Body of pancreas (tissue), 4 donors: ENCODE data around the gene PRRT2. TPM values are rescaled to one million over a fixed set of nuclear protein-coding genes. Genes with fewer than 3 reads are reported as not detected.

Experiments
- ATAC-seq: fragments of 150-250 bp; one replicate; pipeline ENCODE4 v1.9.1; 2016
- DNase-seq, 4 donors: peaks; one replicate each; pipeline ENCODE4 v3.0.0-alpha.2; 2019
- H3K27ac ChIP-seq, 4 donors: fragments of 200-600 bp; sonication (generic); 1 replicate in 3 of 4; 2 replicates in 1 of 4; pipeline versions ENCODE4 v1.5.1 to v1.6.1; 2016 to 2019; ENCODE audit warnings: mild to moderate bottlenecking in 1 of 4, mixed read lengths in 1 of 4, moderate library complexity in 1 of 4
- H3K27me3 ChIP-seq, 2 donors: fragments of 200-600 bp; sonication (generic); one replicate each; pipeline ENCODE4 v1.6.0; 2016; ENCODE audit warnings: mild to moderate bottlenecking in 1 of 2
- H3K36me3 ChIP-seq, 2 donors: fragments of 200-600 bp; sonication (generic); replicated peaks in 1 of 2; 2 replicates each; pipeline ENCODE4 v1.5.1; 2016; ENCODE audit warnings: low read depth in 2 of 2; ENCODE audit not compliant: insufficient read depth in 1 of 2
- H3K4me1 ChIP-seq: fragments of 200-600 bp; sonication (generic); one replicate; pipeline ENCODE4 v1.6.0; 2016
- H3K4me3 ChIP-seq, 2 donors: fragments of 200-600 bp; sonication (generic); 1 replicate in 1 of 2; 2 replicates in 1 of 2; pipeline ENCODE4 v1.5.1; 2016 to 2019
- H3K9me3 ChIP-seq, 3 donors: fragments of 200-600 bp; sonication (generic); 1 replicate in 2 of 3; 2 replicates in 1 of 3; pipeline ENCODE4 v1.5.1; 2016
- POLR2A ChIP-seq, 3 donors: fragments of 450-650 bp; IDR thresholded peaks; one replicate each; pipeline ENCODE4 v1.6.1; 2016; ENCODE audit warnings: antibody characterized with exemption in 3 of 3, mild to moderate bottlenecking in 2 of 3
- WGBS, 2 donors: methylation state at CpG; one replicate each; pipeline ENCODE4 v1.1.5; 2017; 5-methylcytosine and 5-hydroxymethylcytosine counted together
- intact Hi-C: fragments of 100-400 bp; cut with DNase I; formaldehyde crosslinking; loops from one replicate; pipeline ENCODE4 v1.15.1; 2023
- total RNA-seq, 2 donors: library from RNA; depleted of rRNA; stranded (reverse); fragments of >200 nt; gene quantifications; one replicate each; pipeline ENCODE4 v1.1.0, GENCODE V29; 2016
- TF ChIP-seq, protein P1 (sequence below), 7 experiments: fragments of 450-650 bp in 4 of 7; fragments of 200-600 bp in 3 of 7; sonication (generic) in 3 of 7; IDR thresholded peaks; one replicate each; pipeline ENCODE4 v1.5.1; 2016 to 2019; ENCODE audit warnings: antibody characterized with exemption in 7 of 7

PRRT2 gene
- total RNA-seq, 2 donors from 2014 or later, result 1.0 TPM; not detected in 1

DNA sequence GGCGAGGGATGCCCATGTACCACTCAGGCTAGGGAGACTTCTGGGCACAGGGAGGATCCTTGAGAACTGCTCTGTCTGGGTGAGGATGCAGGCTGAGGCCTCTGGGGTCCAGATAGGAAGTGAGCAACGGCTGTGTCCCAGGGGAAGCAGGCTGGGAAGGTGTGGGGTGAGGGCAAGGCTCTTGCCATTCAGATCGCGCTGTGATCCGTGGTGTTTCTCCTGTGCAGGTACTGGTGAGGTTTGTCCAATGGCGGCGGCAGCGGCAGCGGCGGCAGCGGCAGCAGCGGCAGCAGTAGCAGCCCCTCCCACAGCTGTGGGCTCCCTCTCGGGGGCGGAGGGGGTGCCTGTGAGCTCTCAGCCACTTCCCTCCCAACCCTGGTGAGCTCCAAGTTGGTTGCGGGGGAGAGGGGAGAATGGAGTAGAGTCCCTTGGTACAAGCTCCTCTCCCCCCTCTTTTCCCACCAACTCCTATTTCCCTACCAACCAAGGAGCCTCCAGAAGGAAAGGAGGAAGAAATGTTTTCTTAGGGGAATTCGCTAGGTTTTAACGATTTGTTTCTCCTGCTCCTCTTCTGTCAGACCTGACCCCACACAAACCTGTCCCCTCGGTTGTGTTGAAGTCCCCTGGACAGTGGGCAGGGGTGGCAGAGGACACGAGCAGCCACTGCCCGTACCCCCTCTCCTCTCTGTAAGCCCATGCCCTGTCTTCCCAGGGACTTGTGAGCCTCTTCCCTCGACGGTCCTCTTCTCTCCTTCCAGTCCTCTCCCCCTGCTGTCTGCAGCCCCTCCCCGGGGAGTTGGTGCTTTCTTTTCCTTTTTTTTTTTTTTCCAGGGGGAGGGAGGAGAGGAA, 1.9 kb upstream of the PRRT2 start:
- no peak for ATAC-seq
- no peak for DNase-seq
- no peaks in the 10 kb centered on the region for H3K27me3 ChIP-seq
- TF ChIP-seq POLR2A (IDR thresholded peaks at IDR 0.05), result no peak
- TF ChIP-seq, protein P1, sequence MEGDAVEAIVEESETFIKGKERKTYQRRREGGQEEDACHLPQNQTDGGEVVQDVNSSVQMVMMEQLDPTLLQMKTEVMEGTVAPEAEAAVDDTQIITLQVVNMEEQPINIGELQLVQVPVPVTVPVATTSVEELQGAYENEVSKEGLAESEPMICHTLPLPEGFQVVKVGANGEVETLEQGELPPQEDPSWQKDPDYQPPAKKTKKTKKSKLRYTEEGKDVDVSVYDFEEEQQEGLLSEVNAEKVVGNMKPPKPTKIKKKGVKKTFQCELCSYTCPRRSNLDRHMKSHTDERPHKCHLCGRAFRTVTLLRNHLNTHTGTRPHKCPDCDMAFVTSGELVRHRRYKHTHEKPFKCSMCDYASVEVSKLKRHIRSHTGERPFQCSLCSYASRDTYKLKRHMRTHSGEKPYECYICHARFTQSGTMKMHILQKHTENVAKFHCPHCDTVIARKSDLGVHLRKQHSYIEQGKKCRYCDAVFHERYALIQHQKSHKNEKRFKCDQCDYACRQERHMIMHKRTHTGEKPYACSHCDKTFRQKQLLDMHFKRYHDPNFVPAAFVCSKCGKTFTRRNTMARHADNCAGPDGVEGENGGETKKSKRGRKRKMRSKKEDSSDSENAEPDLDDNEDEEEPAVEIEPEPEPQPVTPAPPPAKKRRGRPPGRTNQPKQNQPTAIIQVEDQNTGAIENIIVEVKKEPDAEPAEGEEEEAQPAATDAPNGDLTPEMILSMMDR (IDR thresholded peaks at IDR 0.05), result no peak
- no peaks in the 10 kb centered on the region for H3K9me3 ChIP-seq
- H3K4me1 ChIP-seq, result peaks cover 57% of the 10 kb centered on the region
- no peak overlapping the region for H3K4me3 ChIP-seq
- 57 to 72% methylated on average over 19 to 23 of the region's 23 CpGs for WGBS, 2 donors
- intact Hi-C loops, result no loop called here
- no peaks in the 10 kb centered on the region for H3K36me3 ChIP-seq
- H3K27ac ChIP-seq, result peak overlapping the region in 3 of 4 donors; percentile 77 to 90 (median 89)

- H3K9me3 ChIP-seq, result no peaks in the 10 kb centered on the region
- 29 to 31% methylated on average over 9 of the region's 9 CpGs for WGBS, 2 donors
- no peak for ATAC-seq
- H3K27ac ChIP-seq, result peak overlapping the region; percentile 77 to 90 (median 86)
- no peak overlapping the region for H3K4me3 ChIP-seq
- H3K36me3 ChIP-seq, result no peaks in the 10 kb centered on the region
- no peaks in the 10 kb centered on the region for H3K27me3 ChIP-seq
- TF ChIP-seq, protein P1 (IDR thresholded peaks at IDR 0.05), result no peak
- TF ChIP-seq POLR2A (IDR thresholded peaks at IDR 0.05), result no peak
- intact Hi-C loops, result no loop called here
- H3K4me1 ChIP-seq, result peaks cover 61% of the 10 kb centered on the region
- no peak for DNase-seq
These were observed 1.3 kb upstream of the PRRT2 start for GRCh38 chr16:29810699-29811169.

DNA sequence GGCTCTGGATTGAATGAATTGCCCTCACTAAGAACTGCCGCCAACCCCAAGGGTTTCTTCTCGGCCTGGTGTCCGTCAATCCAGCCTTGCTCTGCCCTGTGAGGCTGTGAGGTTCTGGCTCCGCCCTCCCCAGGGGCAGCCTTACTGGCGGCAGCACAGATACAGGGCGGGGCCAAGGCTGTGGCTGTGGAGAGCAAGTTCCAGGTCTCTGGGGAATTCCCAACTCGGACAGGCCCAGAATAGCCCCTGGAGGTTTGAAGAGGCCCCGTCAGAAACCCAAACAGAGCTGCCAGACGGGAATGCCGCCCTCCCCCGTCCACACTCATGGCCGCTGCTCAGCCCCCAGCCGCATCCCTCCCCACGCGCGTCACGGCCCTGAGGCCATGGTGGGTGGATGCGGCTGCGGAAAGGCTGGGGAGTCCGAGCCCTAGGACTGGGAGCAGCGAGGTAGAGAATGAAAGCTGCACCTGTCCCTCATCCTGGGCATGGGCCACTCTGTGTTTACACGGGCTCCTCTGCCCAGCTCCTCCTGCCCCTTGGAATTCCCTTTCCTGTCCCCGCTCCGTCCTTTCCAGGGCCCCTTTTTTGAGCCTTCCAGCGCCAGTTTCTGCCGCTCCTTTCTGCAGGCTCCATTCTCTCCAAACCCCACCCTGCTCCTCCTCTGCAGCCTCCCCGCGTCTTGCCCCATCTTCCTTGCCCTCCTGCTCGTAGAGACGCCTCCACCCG, 660 bp upstream of the PRRT2 start:
- intact Hi-C loops, result no loop called here
- Histone ChIP-seq H3K27me3 (no peaks in the 10 kb centered on the region), H3K4me3 (peak overlapping the region; percentile 2 to 9), H3K9me3 (no peaks in the 10 kb centered on the region), H3K4me1 (peaks cover 61% of the 10 kb centered on the region), H3K27ac (peak overlapping the region; percentile 77 to 90 (median 86)), H3K36me3 (no peaks in the 10 kb centered on the region)
- DNase-seq, result peak; percentile 96 to 98 (median 98)
- 0 to 2% methylated on average over 13 to 31 of the region's 31 CpGs for WGBS, 2 donors
- ATAC-seq, result peak; percentile 69
- TF ChIP-seq, protein P1 (IDR thresholded peaks at IDR 0.05), result no peak
- peak; percentile 32 to 68 (median 63) for TF ChIP-seq POLR2A (IDR thresholded peaks at IDR 0.05)

- TF ChIP-seq POLR2A (IDR thresholded peaks at IDR 0.05), result no peak
- TF ChIP-seq, protein P1 (IDR thresholded peaks at IDR 0.05), result no peak
- no peak for DNase-seq
- H3K27me3 ChIP-seq, result no peaks in the 10 kb centered on the region
- peak overlapping the region in 1 of 4 donors; percentile 89 for H3K27ac ChIP-seq
- H3K4me3 ChIP-seq, result no peak overlapping the region
- peaks cover 65% of the 10 kb centered on the region for H3K4me1 ChIP-seq
- H3K9me3 ChIP-seq, result no peaks in the 10 kb centered on the region
- H3K36me3 ChIP-seq, result no peaks in the 10 kb centered on the region
- 79 to 83% methylated on average over 7 of the region's 9 CpGs for WGBS, 2 donors
- no peak for ATAC-seq
- intact Hi-C loops, result no loop called here
These were observed 1.0 kb downstream of the PRRT2 start for GRCh38 chr16:29812754-29813643.
